T-helper 1 cell (primary cell): ENCODE measurements around the gene SMG1.
"Not testable (repeated sequence)": the region's sequence is repeated elsewhere in the genome, so short reads cannot be mapped to it uniquely, and the experiment has no call there.

Experiments
- DNase-seq, 5 donors: peaks; one replicate each; pipeline ENCODE4 v3.0.0-alpha.2; 2012 to 2020

The SMG1 gene

DNA sequence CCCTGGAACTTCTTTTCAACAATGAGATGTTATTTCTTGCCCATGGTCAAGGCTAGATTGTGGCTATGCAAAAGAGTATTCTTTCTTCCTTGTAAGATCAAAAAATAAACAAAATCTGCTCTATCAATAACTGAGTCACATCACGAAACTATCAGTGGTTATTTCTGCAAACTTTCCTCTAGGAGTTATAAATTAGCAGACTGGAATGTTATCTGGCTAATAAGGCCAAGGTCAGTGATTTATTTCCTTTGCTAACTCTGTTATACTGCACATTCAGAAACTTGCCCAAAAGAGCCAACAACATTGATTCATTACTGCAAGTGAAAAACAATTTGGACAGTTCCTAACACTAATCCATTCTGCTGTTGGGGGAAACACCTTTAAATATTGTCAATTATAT is 129.8 kb downstream of the SMG1 start:
- no peak for DNase-seq

DNA sequence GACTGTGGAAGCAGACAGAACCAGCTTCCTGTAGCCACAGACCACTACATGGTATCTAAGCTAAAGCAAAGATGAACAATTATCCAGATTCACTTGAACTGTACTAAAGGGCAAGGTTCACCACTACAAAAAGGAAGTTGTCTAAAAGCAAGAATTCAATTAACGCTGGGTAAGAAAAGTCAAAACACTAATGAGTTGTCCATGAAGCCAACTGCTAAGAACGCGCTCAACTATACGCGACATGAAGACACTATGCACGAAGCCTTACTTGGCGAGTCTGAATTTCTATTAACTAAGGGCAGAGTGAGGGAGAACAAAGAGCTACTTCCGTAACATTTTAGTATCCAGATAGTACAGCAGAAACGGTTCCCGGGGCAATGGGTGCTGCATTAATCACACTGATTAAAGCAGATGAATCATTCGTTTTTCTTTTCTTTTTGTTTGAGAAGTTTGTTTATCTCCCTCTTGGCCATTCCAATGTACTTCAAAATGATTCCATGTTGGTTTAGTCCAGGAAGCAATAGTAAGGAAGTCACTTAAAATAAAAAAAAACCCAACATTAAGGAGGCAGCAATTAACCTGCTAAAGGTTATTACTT is 133.3 kb downstream of the SMG1 start:
- no peak for DNase-seq

DNA sequence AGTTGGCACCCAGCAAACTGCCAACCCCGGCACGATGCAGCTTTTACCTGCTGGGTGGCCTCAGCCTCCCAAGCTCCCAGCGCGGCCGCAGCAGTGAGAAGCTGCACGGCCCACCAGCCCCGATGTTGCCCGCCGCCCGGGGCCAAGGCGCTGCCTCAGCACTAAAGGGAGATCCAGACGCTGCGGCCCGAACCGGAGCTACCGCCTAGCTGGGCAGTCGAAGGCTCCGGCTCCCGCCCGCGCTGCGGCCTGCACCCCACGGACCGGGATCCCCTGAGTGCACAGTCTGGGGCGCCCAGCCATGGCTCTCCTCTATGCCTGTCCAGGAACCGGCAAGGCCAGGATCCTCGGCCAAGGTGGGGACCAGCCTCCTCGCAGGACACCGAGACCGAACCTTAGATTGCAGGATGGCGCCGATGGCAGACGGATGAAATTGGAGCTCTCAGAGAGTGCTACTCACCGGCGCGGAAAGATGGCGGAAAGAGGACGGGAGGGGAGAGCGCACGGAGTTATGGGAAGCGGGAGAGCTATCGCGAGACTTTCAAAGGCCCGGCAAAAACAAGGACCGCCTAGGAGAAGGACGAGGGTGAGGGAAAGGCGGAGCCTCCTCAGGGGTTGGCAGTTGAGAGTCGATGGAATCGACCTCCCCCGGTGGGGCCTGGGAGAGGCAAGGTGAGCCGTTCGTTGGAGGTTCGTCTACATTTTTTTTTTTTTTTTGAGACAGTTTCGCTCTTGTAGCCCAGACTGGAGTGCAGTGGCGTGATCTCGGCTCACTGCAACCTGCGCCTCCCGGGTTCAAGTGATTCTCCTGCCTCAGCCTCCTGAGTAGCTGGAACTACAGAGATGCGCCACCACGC is 136.1 kb downstream of the SMG1 start, which contains the start of gene RPS15A:
Gene RPS15A, minus strand, starts transcription at position 485 of the 857 bp plus-strand sequence. CDS start 1,221 bp downstream, outside the sequence.
- peak; percentile 85 to 96 (median 92) for DNase-seq

DNA sequence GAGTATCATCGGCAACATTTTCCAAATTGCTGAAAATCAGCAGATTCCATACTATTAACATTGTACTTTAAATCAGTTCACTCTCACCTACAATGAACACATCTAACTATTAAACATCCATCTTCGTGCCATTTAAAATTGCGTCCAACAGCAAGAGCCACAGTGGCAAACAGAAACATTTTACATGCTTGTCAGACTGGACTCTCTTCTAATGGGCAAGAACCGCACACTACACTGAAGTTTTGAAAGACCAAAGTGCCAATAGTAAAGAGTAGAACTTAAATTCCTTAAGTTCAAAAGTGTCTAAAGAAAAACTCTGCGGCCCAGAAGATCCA is 136.7 kb downstream of the SMG1 start:
- DNase-seq = no peak

DNA sequence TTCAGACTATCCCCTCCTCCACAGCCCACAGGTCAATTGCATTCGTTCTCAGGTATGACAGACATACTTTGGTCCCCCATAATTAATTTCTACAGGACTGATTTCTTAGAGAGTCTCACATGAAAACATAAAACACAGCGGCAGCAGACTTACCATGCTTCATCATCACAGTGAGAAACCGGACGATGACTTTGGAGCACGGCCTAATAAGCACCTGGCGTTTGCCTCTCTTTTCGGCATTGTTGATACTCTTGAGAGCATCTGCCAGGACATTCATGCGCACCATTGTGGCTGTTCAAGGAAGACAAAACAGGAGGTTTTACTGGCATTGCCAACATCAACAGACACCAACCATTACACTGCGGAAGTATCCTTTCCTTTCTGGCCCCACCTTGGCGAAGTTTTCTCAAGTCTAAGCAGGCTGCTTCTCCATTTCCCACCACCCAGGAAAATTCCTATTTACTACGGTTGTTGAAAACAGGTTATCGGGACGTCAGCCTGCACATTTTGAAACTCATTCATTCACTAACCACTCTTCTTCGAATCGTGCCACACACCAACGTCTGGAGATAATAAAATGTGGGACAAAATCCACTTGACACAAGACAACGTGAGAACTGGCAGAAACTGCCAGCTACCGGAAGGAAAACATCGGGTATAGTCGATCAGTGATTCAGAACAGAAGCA is 137.2 kb downstream of the SMG1 start:
- DNase-seq = no peak

DNA sequence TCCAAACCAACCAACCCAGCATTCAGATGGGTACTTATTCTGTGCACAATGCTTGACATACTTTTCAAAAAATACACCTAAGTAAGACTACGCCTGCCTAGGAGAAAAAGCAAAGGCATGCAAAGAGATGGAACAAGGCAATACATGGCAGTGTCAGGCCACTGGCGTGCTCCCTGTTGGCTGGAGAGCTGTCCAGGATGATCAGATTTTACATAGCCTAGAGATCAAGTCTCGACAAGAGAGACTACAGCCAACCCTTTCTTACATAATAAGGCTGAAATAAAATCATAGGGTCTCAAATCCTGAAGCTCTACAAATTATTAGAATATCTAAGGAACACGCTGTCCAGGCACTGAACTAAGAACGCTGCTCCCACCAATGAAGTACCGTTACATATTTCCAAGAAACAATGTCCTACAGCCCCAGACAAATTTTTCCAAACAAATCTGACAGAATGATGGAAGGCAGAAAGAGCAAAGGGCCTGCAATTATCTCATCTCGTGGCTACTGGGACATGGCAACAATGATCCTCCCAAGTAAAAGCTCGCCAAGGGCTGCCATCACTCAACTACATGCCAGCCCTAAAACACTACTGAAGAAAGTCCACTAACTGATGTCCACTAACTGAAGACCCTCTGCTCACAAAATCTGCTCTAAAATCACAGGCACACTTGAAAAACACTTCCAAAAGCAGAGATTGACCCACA is 141.1 kb downstream of the SMG1 start:
- DNase-seq = no peak

DNA sequence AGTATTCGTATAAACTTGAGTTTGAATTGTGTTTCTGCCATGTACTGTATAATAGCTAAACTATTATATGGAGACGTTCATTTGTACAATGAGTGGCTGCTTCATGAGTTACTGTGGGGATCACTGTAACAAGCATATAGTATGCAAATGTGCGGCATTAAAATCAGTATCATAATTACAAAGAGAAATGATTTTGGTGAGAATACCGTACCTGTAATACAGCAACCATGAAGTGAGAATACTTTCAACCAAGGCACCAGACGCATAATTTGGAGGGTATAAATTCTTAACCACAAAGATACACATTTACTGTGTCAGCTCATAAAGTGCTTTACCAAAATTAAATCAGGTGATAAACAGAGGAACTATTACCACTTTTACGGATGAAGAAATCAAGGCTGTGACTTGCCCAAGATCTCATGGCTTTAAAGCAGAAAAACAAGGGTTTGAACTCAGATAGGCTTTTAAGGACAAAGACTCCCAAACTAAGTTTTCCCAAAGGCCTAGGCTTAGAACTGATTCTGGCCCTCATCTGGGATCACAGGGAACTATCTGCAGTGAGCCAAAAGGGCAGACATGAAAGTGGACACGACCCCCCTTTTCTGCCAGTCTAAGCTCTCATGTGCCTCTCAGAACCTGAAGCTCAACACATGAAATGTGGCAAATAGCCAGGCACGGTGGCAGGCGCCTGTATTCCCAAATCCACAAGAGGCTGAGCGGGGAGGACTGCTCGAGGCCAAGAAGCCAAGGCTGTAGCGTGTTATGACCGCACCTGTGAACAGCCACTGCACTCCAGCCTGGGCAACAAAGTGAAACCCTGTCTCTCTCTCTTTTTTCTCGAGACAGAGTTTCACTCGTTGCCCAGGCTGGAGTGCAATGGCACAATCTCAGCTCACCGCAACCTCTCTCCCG is 142.5 kb downstream of the SMG1 start:
- DNase-seq = no peak

DNA sequence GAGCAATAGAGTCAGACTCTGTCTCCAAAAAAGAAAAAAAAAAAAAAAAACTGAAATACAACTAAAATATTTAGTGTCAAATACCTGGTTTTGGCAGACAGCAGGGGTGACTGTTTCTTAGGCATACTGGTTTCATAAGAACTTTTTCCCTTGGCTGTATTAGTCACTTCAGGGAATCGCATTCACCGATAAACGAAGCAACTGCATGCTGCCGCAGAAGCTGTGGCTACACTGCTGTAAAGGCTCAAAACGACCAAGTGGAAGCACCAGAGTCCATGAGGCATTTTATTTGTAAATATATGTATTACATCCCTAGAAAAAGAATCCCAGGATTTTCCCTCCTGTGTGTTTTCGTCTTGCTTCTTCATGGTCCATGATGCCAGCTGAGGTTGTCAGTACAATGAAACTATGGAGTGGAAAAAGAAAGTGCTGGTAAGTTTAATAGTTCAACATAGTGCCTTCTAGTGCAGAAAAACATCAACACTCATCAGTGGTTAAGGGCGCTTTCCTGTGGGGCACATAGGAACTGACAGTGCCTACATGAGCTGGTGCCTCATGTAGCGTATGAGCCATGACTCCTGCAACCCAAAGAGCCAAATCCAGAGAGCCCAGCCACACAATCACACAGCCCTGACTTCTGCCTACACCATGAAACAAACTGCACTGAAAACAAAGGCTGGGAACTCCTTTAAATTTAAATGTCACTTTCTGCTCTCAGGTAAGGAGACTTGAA is 143.3 kb downstream of the SMG1 start:
- DNase-seq = no peak

DNA sequence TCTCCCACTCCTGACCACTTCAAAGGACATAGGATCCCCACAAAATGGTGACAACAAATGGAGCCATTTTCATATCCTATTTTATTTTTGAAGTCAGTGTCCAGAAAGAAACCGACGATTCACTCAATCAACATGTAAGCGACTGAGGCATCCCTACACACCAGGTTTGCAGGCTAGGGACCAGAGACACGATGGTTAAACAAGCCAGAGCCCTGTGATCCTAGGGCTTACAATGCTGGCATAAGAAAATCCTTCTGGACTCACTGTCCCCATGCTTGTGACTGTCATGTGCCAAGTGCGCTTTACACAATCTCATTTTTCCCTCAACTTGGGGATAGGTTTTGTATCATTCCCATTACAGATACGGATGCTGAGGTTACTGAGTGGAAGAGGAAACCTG is 145.0 kb downstream of the SMG1 start:
- DNase-seq = not testable (repeated sequence)

DNA sequence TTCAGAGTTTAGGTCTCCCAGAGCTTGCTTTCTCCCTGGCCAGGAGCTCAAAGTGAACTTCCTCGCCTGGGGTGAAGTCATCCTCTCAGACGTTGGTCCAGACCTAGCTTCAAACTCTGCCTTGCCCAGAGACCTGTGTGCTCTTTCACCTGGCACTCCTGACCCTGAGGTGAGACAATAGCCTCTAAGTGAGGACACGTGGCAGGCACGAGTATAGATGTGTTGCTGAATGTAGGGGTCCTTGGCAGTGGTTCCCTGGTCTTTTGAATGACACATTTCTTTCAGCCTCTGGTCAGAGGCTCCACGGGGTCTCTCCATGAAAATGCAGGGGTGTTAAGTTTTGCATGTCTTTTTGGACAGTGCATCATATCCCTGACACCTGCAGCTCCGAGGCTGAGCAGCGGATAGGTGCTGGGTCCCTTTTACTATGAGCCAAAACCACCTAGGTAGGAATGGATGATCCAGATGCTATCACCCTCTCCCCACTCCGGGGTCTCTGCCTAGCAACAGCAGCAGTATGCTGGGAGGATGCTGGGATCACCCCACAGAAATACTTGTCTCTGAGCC is 145.7 kb downstream of the SMG1 start:
- DNase-seq = not testable (repeated sequence)

DNA sequence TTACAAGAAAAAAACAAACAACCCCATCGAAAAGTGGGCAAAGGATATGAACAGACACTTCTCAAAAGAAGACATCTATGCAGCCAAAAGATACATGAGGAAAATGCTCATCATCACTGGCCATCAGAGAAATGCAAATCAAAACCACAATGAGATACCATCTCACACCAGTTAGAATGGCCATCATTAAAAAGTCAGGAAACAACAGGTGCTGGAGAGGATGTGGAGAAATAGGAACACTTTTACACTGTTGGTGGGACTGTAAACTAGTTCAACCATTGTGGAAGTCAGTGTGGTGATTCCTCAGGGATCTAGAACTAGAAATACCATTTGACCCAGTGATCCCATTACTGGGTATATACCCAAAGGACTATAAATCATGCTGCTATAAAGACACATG is 148.5 kb downstream of the SMG1 start:
- DNase-seq = not testable (repeated sequence)

DNA sequence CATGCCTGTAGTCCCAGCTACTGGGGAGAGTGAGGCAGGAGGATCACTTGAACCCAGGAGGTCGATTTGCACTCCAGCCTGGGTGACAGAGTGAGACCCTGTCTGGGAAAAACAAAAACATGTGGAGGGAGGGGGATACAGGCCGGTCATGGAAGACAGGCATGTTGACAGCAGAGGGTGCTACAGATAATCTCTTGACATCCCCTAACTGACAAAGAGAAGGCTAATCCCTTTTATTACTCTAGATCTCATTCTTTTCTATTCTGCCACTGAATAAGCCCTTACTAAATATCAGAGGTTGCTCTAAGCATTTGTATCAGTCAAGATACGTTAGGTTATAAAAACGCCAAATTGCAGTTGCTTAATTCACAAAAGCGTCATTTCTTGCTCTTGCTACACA is 149.9 kb downstream of the SMG1 start:
- not testable (repeated sequence) for DNase-seq

DNA sequence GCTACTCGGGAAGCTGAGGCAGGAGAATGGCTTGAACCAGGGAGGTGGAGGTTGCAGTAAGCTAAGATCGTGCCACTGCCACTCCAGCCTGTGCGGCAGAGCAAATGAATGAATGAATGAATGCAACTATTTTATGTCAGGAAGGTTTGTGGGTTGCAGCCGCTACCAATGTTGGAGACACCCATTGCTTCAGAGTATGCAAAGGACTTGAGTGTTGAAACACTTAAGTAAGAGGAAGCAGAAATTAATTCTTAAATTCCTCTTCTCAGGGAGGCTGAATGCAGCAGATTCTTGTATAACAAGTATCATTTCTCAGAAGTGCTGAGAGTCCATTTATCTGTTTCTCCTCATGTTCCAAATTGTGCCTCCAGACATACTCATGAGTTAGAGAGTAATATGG is 151.6 kb downstream of the SMG1 start:
- DNase-seq = not testable (repeated sequence)

DNA sequence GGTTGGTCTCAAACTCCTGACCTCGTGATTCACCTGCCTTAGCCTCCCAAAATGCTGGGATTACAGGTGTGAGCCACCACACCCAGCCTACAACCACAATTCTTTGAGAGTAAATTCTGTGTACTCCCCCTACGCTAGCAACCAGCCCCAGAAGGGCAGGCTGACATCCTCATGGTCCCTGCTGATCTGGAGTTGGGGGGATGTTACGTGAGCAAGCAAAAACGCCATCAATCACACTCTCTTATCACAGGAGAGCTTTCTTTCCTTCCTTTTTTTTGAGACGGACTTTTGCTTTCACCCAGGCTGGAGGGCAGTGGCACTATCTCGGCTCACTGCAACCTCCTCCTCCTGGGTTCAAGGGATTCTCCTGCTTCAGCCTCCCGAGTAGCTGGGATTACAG is 154.0 kb downstream of the SMG1 start:
- DNase-seq = not testable (repeated sequence)

DNA sequence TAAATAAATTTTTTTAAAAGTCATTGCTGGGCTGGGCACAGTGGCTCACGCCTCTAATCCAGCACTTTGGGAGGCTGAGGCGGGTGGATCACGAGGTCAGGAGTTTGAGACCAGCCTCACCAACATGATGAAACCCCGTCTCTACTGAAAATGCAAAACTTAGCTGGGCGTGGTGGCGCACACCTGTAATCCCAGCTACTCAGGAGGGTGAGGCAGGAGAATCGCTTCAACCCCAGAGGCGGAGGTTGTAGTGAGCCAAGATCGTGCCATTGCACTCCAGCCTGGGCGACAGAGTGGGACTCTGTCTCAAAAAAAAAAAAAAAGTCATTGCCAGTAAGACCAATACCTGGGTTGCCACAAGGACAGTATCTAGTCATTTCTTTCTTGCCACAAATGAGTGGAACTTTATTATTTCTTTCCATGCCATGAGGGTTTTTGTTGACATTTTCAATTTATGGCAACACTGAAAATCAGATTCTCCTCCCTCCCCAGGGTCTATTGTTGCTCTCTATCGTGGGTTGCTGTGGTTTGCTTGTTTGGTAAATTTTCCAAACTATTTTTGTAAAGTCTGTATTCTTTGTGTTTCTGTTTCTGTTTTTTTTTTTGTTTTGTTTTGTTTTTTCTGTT is 155.8 kb downstream of the SMG1 start:
- peak in 1 of 5 donors; percentile 16 for DNase-seq

DNA sequence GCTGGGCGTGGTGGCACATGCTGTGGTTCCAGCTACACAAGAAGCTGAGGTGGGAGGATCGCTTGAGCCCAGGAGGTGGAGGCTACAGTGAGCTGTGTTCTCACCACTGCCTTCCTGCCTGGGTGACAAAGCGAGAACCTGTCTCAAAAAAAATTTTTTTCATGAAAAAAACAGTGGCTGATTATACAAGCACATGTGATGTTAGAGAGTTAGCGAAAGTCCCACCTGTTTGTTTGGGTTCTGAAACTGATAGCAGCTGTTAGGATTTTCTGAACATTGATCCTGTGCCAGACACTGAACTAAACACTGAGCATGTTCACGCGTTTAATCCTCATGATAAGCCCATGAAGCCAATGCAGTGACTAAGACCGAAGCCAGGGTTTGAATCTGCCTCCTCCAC is 159.0 kb downstream of the SMG1 start:
- peak in 2 of 5 donors; percentile 10 to 36 for DNase-seq

DNA sequence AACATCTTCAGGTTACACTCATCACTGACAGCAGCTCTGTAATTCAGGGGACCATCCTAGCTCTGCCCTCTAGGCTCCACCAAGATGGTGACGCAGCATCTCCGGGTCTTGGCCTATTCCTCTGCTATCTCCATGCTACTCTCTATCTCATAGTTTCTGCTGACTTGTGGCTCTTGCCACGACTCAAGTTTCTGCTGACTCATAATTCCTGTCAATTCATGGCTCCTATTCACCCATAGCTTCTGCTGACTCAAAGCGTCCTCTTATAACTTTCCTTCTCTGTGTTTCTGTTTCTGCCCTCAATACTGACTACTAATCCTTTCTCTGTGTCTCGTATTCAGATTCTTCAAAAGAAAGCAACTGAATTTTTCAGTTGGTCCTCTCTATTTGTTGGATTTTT is 163.5 kb downstream of the SMG1 start:
- not testable (repeated sequence) for DNase-seq

DNA sequence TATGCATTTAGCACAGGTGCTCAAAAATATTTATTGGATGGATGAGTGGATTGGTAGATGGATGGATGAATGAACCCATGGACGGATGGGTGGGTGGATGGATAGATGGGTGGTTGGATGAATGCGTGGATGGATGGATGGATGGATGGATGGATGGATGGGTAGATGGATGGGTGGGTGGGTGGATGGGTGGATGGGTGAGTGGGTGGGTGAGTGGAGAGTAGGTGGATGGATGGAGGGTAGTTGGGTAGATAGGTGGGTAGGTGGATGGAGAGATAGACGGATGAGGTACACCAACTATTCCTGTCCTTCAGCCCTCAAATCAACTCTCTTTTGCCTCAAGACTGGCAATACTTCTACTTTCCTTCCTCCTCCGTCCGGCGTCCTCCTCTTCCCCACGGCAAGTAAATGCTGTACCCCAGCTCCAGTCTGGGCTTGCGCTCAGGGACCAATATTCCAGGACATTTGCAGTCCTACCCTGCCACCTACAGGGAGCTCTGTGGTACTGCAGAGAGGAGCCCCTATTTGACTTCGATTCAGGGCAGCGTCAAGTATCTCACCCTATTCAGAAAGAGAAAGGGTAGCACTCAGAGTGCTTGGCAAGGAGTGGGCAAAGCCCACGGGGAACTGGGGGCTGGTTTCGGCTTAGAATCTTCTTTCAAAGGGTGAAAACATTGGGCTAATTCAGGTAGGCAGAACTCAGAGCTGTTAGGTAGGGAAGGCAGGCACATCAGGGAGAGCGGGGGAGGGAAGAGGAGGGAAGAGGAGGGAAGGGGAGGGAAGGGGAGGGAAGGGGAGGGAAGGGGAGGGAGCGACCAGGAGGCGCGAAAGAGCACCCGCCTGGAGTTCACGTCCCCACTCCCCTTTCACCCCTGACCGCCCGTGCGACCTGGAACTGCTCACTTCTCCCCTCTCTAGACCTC is 166.3 kb downstream of the SMG1 start:
- peak in 4 of 5 donors; percentile 14 to 33 (median 24) for DNase-seq
